Stimulated activated CD8-positive, alpha-beta memory T cell treated with anti-CD3 and anti-CD28 coated beads, Interleukin-12 subunit alpha, Interleukin-12 subunit beta, amount 100 ng/mL, for 24 hours (primary cell): ENCODE data around the gene DHRS7B.
"Not testable (repeated sequence)": the region's sequence is repeated elsewhere in the genome, so short reads cannot be mapped to it uniquely, and the experiment has no call there.

ENCODE experiments used
- DNase-seq: peaks from one replicate; pipeline ENCODE4 v3.0.0-alpha.2; 2020; ENCODE audit errors: extremely low read depth

The DHRS7B gene

GRCh38 chr17:21209511-21210175 lies 82.9 kb downstream of the DHRS7B start:
- no peak for DNase-seq

GRCh38 chr17:21210411-21211076 lies 83.8 kb downstream of the DHRS7B start:
- DNase-seq: no peak

- DNase-seq: no peak
These were observed 85.2 kb downstream of the DHRS7B start for GRCh38 chr17:21211825-21212479.

- no peak for DNase-seq
These were observed 86.3 kb downstream of the DHRS7B start for GRCh38 chr17:21212826-21213637.

GRCh38 chr17:21213638-21214014 lies 86.9 kb downstream of the DHRS7B start:
- DNase-seq: no peak

GRCh38 chr17:21214015-21214776 lies 87.4 kb downstream of the DHRS7B start, which contains the start of gene TMEM11:
Gene TMEM11, minus strand, starts transcription at chr17:21214161. Its CDS starts 9 bp downstream, at chr17:21214152.
- peak; percentile 89 for DNase-seq

- no peak for DNase-seq
These were observed 88.2 kb downstream of the DHRS7B start for GRCh38 chr17:21214777-21215541.

- DNase-seq: no peak
These were observed 89.2 kb downstream of the DHRS7B start for GRCh38 chr17:21215935-21216334.

GRCh38 chr17:21217346-21217745 lies 90.6 kb downstream of the DHRS7B start:
- DNase-seq: no peak

GRCh38 chr17:21218101-21218500 lies 91.3 kb downstream of the DHRS7B start:
- no peak for DNase-seq

GRCh38 chr17:21218831-21219380 lies 92.1 kb downstream of the DHRS7B start:
- no peak for DNase-seq

GRCh38 chr17:21223086-21223485 lies 96.3 kb downstream of the DHRS7B start:
- DNase-seq: no peak

- DNase-seq: not testable (repeated sequence)
These were observed 100.5 kb downstream of the DHRS7B start for GRCh38 chr17:21227277-21227676.

- no peak for DNase-seq
These were observed 101.3 kb downstream of the DHRS7B start for GRCh38 chr17:21228111-21228510.

GRCh38 chr17:21228845-21229244 lies 102.1 kb downstream of the DHRS7B start:
- DNase-seq: no peak

- DNase-seq: no peak
These were observed 104.8 kb downstream of the DHRS7B start for GRCh38 chr17:21231533-21231932.

- DNase-seq: no peak
These were observed 105.4 kb downstream of the DHRS7B start for GRCh38 chr17:21232033-21232749.

GRCh38 chr17:21233581-21234347 lies 107.0 kb downstream of the DHRS7B start:
- no peak for DNase-seq

GRCh38 chr17:21235921-21236320 lies 109.2 kb downstream of the DHRS7B start:
- DNase-seq: no peak
